Pancreas (tissue), 10 donors: ENCODE data around the gene CALN1. TPM values are rescaled to one million over a fixed set of nuclear protein-coding genes. Genes with fewer than 3 reads are reported as not detected.

ENCODE experiments used
- ATAC-seq, 4 donors: fragments of 200-7000 bp; cut with Tn5 transposase; one replicate each; pipeline versions ENCODE4 v1.8.0 to v1.9.1; 2020; ENCODE audit warnings: mild to moderate bottlenecking in 4 of 4, moderate library complexity in 4 of 4
- DNase-seq, 6 donors: peaks; one replicate each; pipeline ENCODE4 v3.0.0-alpha.2; 2020
- FAIRE-seq: peaks from 2 replicates; lab custom pipeline; 2012; peaks lifted over from hg19 to GRCh38; lab: Jason Lieb, UNC
- H3K27ac ChIP-seq, 4 donors: fragments of 200-600 bp; sonication (generic); 1 replicate in 3 of 4; 2 replicates in 1 of 4; pipeline versions ENCODE4 v1.5.0 to v1.8.0; 2020
- H3K27me3 ChIP-seq, 4 donors: fragments of 200-600 bp; one replicate each; pipeline ENCODE4 v1.8.0; 2021
- H3K36me3 ChIP-seq, 3 donors: fragments of 200-600 bp; sonication (generic) in 1 of 3; one replicate each; pipeline versions ENCODE4 v1.5.0 to v1.8.0; 2020 to 2021
- H3K4me1 ChIP-seq, 3 donors: fragments of 200-600 bp; one replicate each; pipeline ENCODE4 v1.8.0; 2021
- H3K4me3 ChIP-seq, 4 donors: fragments of 200-600 bp; sonication (generic) in 2 of 4; one replicate each; pipeline versions ENCODE4 v1.5.0 to v1.8.0; 2020 to 2021
- H3K9me3 ChIP-seq, 4 donors: fragments of 200-600 bp; one replicate each; pipeline ENCODE4 v1.8.0; 2021
- CTCF ChIP-seq, 4 donors: fragments of 200-600 bp; sonication (generic) in 3 of 4; IDR thresholded peaks; one replicate each; pipeline versions ENCODE4 v1.5.0 to v1.8.0; 2021; ENCODE audit warnings: antibody characterized with exemption in 4 of 4
- WGBS, 2 donors: extraction: QIAGEN DNeasy Blood & Tissue Kit; methylation state at CpG; one replicate each; pipeline ENCODE4 v1.1.7; 2013; 5-methylcytosine and 5-hydroxymethylcytosine counted together
- intact Hi-C, 3 donors: fragments of 100-400 bp; cut with DNase I; formaldehyde crosslinking; loops; one replicate each; pipeline versions ENCODE4 v1.11.1 to v1.14.2; 2022
- polyA plus RNA-seq, 2 donors: library from polyadenylated mRNA; stranded (reverse); fragments of 200-250 nt; gene quantifications; one replicate each; pipeline ENCODE4 v1.2.3, GENCODE V29; 2013
- total RNA-seq, 6 donors: library from RNA; stranded (reverse); fragmentation: NEBNext Ultra II Directional in 4 of 6; extraction: Animal tissue kit (Norgen Biotek cat#: 25700) in 4 of 6; gene quantifications; one replicate each; pipeline versions ENCODE4 v1.2.1 to v1.2.4, GENCODE V29; 2021 to 2023
- donor health status: healthy with polysubstance abuse.
- donor health status: DM: no; HTN: no; CAD: no; lungs with moderate emphysema.
- donor health status: DM: no; HTN: no; CAD: no.
- donor health status: control.
- donor health status: control.
- donor health status: Bipolar disorder and iron deficiency.
- donor health status: DM: yes; HTN: yes; CAD: no.
- donor health status: DM: no; HTN: no; CAD: no.
- donor health status: DM: no; HTN: no; CAD: no.
- donor health status: DM: yes; HTN: yes; CAD: no.

CALN1 gene
- total and polyA plus RNA-seq, 8 donors, result 0.39 to 18.4 (median 1.5) TPM

- Histone ChIP-seq H3K9me3 (no peaks in the 10 kb centered on the region), H3K4me1 (no peaks in the 10 kb centered on the region), H3K36me3 (no peaks in the 10 kb centered on the region), H3K27ac (no peak overlapping the region), H3K27me3 (no peaks in the 10 kb centered on the region), H3K4me3 (no peak overlapping the region)
- ATAC-seq, result no peak
- DNase-seq, result no peak
- no peak for FAIRE-seq
- intact Hi-C loops, result no loop called here
- 73 to 81% methylated on average over 8 of the region's 8 CpGs for WGBS, 2 donors
- TF ChIP-seq CTCF (IDR thresholded peaks at IDR 0.05), result no peak
Measured at GRCh38 chr7:72190146-72190545, 222.0 kb downstream of the CALN1 start.

GRCh38 chr7:72187179-72187578, 225.0 kb downstream of the CALN1 start:
- DNase-seq (no peak), FAIRE-seq (no peak), ATAC-seq (no peak)
- H3K9me3 ChIP-seq, result no peaks in the 10 kb centered on the region
- no peaks in the 10 kb centered on the region for H3K27me3 ChIP-seq
- no peak overlapping the region for H3K4me3 ChIP-seq
- 68 to 77% methylated on average over 4 of the region's 4 CpGs for WGBS, 2 donors
- no peak for TF ChIP-seq CTCF (IDR thresholded peaks at IDR 0.05)
- intact Hi-C loops, result no loop called here
- H3K36me3 ChIP-seq, result no peaks in the 10 kb centered on the region
- H3K27ac ChIP-seq, result no peak overlapping the region
- no peaks in the 10 kb centered on the region for H3K4me1 ChIP-seq

- TF ChIP-seq CTCF (IDR thresholded peaks at IDR 0.05), result no peak
- DNase-seq (no peak), FAIRE-seq (no peak), ATAC-seq (no peak)
- no peaks in the 10 kb centered on the region for H3K4me1 ChIP-seq
- no peaks in the 10 kb centered on the region for H3K9me3 ChIP-seq
- H3K4me3 ChIP-seq, result no peak overlapping the region
- intact Hi-C loops, result no loop called here
- WGBS, 2 donors, result 68% methylated on average over 9 of the region's 9 CpGs
- no peaks in the 10 kb centered on the region for H3K27me3 ChIP-seq
- no peaks in the 10 kb centered on the region for H3K36me3 ChIP-seq
- H3K27ac ChIP-seq, result no peak overlapping the region
Measured at GRCh38 chr7:72183835-72184234, 228.3 kb downstream of the CALN1 start.

- Histone ChIP-seq H3K27ac (no peak overlapping the region), H3K27me3 (no peaks in the 10 kb centered on the region), H3K36me3 (no peaks in the 10 kb centered on the region), H3K9me3 (no peaks in the 10 kb centered on the region), H3K4me3 (no peak overlapping the region), H3K4me1 (no peaks in the 10 kb centered on the region)
- ATAC-seq (no peak), DNase-seq (no peak), FAIRE-seq (no peak)
- 85 to 89% methylated on average over 4 of the region's 4 CpGs for WGBS, 2 donors
- TF ChIP-seq CTCF (IDR thresholded peaks at IDR 0.05), result no peak
- intact Hi-C loops, result no loop called here
Measured at GRCh38 chr7:72182036-72182435, 230.1 kb downstream of the CALN1 start.

GRCh38 chr7:72176875-72177274, 235.3 kb downstream of the CALN1 start:
- Histone ChIP-seq H3K27me3 (no peaks in the 10 kb centered on the region), H3K4me3 (no peak overlapping the region), H3K4me1 (no peaks in the 10 kb centered on the region), H3K36me3 (no peaks in the 10 kb centered on the region), H3K27ac (no peak overlapping the region), H3K9me3 (no peaks in the 10 kb centered on the region)
- intact Hi-C loops, result no loop called here
- no peak for TF ChIP-seq CTCF (IDR thresholded peaks at IDR 0.05)
- ATAC-seq (no peak), FAIRE-seq (no peak), DNase-seq (no peak)
- WGBS, 2 donors, result 85 to 88% methylated on average over 5 of the region's 5 CpGs
